Hematopoietic multipotent progenitor cell treated with erythropoietin and hydrocortisone succinate and interleukin-3 and kit ligand, for 8 days (in vitro differentiated cells): ENCODE measurements around the gene CSPG4.
"Not testable (repeated sequence)": the region's sequence is repeated elsewhere in the genome, so short reads cannot be mapped to it uniquely, and the experiment has no call there.

Experiments
- DNase-seq: peaks from one replicate; pipeline ENCODE4 v3.0.0-alpha.2; 2015

The CSPG4 gene

GRCh38 chr15:75646112-75646943, 66.3 kb downstream of the CSPG4 start:
- DNase-seq: no peak

- DNase-seq: no peak
These were observed 68.3 kb downstream of the CSPG4 start for GRCh38 chr15:75644376-75644775.

GRCh38 chr15:75641603-75642002, 71.0 kb downstream of the CSPG4 start:
- no peak for DNase-seq

GRCh38 chr15:75641179-75641503, 71.5 kb downstream of the CSPG4 start:
- DNase-seq: no peak

GRCh38 chr15:75640483-75641178, 72.0 kb downstream of the CSPG4 start:
- peak; percentile 87 for DNase-seq

GRCh38 chr15:75639709-75640482, 72.8 kb downstream of the CSPG4 start, which contains the start of gene IMP3:
TSS of gene IMP3 (minus strand) at chr15:75640224. CDS start at chr15:75640168, 56 bp downstream.
- DNase-seq: peak; percentile 99

- peak; percentile 47 for DNase-seq
These were observed 73.4 kb downstream of the CSPG4 start for GRCh38 chr15:75639191-75639708.

GRCh38 chr15:75637245-75638009, 75.2 kb downstream of the CSPG4 start:
- no peak for DNase-seq

GRCh38 chr15:75636026-75636425, 76.6 kb downstream of the CSPG4 start:
- DNase-seq: no peak

GRCh38 chr15:75633922-75634321, 78.7 kb downstream of the CSPG4 start:
- not testable (repeated sequence) for DNase-seq

GRCh38 chr15:75631935-75632334, 80.7 kb downstream of the CSPG4 start:
- DNase-seq: no peak

GRCh38 chr15:75625542-75626347, 86.9 kb downstream of the CSPG4 start, which contains the start of gene SNUPN:
TSS of gene SNUPN (minus strand) at chr15:75625725. CDS start at chr15:75621051, 4,674 bp downstream.
- peak; percentile 93 for DNase-seq
